ENCODE measurements around the gene PREPL. TPM values are rescaled to one million over a fixed set of nuclear protein-coding genes. Genes with fewer than 3 reads are reported as not detected.

Gene PREPL
- polyA plus RNA-seq, 1 donor (not counting 4 experiments of a cell fraction or from before 2014, with no cell fraction given) = 36.4 TPM

DNA sequence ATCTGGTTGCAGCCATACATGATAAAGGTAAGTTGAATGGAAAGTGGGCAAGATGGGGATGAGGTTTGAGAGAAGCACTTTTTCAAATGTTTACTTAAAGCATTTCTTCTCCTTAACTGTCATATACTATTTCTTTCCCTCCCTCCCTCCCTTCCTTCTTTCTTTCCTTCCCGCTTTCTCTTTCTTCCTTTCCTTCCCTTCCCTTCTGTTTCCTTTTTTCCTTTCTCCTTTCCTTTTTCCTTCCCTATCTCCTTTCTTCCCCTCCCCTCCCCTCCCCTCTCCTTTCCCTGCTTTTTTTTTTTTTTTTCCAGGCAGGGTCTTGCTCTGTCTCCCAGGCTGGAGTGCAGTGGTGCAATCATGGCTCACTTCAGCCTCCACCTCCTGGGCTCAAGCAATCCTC lies 80.4 kb downstream of the PREPL start:
- Histone ChIP-seq H3K4me2 (ENCODE audit: control insufficient read depth, extremely low read depth, insufficient read depth, low read depth, low read length) (no peak overlapping the region), H3K27me3 (ENCODE audit: control insufficient read depth, extremely low read depth, insufficient read depth, low read length) (no peaks in the 10 kb centered on the region), H3K79me2 (ENCODE audit: control insufficient read depth, insufficient read depth, low read length) (no peaks in the 10 kb centered on the region), H4K20me1 (ENCODE audit: control insufficient read depth, extremely low read depth, insufficient read depth, low read length) (no peaks in the 10 kb centered on the region), H3K4me3 (ENCODE audit: control insufficient read depth in 2 of 3, extremely low read depth in 1 of 3, insufficient read depth in 2 of 3, low read depth in 1 of 3, low read length in 3 of 3) (no peak overlapping the region), H3K27ac (ENCODE audit: control insufficient read depth, insufficient read depth, low read length) (no peak overlapping the region), H3K9me1 (ENCODE audit: control insufficient read depth, extremely low read depth, insufficient read depth, low read length) (no peaks in the 10 kb centered on the region), H3K9me3 (ENCODE audit: control insufficient read depth, low read depth, low read length) (no peaks in the 10 kb centered on the region), H2AFZ (ENCODE audit: control insufficient read depth, low read length) (no peak overlapping the region), H3K36me3 (ENCODE audit: control insufficient read depth in 2 of 2, extremely low read depth in 1 of 2, insufficient read depth in 2 of 2, low read length in 2 of 2) (no peaks in the 10 kb centered on the region), H3K9ac (ENCODE audit: control insufficient read depth, extremely low read depth, insufficient read depth, low read length) (no peak overlapping the region), H3K4me1 (ENCODE audit: control insufficient read depth, extremely low read depth, insufficient read depth, low read length) (no peaks in the 10 kb centered on the region)
- no peak for DNase-seq (ENCODE audit: low read depth, low spot score)
- FAIRE-seq = no peak
- no peak for TF ChIP-seq EZH2 (IDR thresholded peaks at IDR 0.05; ENCODE audit: low read length)
- TF ChIP-seq, protein P1, sequence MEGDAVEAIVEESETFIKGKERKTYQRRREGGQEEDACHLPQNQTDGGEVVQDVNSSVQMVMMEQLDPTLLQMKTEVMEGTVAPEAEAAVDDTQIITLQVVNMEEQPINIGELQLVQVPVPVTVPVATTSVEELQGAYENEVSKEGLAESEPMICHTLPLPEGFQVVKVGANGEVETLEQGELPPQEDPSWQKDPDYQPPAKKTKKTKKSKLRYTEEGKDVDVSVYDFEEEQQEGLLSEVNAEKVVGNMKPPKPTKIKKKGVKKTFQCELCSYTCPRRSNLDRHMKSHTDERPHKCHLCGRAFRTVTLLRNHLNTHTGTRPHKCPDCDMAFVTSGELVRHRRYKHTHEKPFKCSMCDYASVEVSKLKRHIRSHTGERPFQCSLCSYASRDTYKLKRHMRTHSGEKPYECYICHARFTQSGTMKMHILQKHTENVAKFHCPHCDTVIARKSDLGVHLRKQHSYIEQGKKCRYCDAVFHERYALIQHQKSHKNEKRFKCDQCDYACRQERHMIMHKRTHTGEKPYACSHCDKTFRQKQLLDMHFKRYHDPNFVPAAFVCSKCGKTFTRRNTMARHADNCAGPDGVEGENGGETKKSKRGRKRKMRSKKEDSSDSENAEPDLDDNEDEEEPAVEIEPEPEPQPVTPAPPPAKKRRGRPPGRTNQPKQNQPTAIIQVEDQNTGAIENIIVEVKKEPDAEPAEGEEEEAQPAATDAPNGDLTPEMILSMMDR (optimal IDR thresholded peaks at IDR 0.05 in 1 of 3, IDR thresholded peaks at IDR 0.05 in 1 of 3, conservative IDR thresholded peaks at IDR 0.05 in 1 of 3; ENCODE audit: extremely low read depth in 1 of 3, insufficient read depth in 2 of 3, low read length in 3 of 3) = no peak
- dilution Hi-C loops (cut with MboI; ENCODE audit: extremely low pct_ligation_motif_present, low sequenced_read_pairs) = no loop called here

DNA sequence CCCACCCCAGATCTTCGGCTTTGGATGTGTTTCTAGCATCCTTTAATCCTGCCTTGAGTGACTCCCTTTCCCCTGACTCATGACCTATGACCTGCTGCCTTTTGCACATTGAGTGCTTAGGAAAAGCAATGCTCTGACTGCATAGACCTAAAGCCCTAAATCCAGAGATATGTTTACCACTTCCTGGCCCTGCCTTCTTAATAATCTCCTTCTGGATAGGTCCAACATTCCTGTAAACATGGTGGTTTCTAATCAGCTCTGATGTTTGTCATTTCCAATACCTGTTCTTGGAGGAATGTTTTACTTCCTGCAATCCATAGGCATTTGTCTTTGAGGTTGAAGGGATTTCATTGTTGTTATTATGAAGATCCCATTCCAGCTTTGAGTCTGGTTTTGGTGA lies 83.8 kb downstream of the PREPL start:
- Histone ChIP-seq H3K4me1 (ENCODE audit: control insufficient read depth, extremely low read depth, insufficient read depth, low read length) (no peaks in the 10 kb centered on the region), H2AFZ (ENCODE audit: control insufficient read depth, low read length) (no peak overlapping the region), H3K27me3 (ENCODE audit: control insufficient read depth, extremely low read depth, insufficient read depth, low read length) (no peaks in the 10 kb centered on the region), H4K20me1 (ENCODE audit: control insufficient read depth, extremely low read depth, insufficient read depth, low read length) (no peaks in the 10 kb centered on the region), H3K9me3 (ENCODE audit: control insufficient read depth, low read depth, low read length) (no peaks in the 10 kb centered on the region), H3K36me3 (ENCODE audit: control insufficient read depth in 2 of 2, extremely low read depth in 1 of 2, insufficient read depth in 2 of 2, low read length in 2 of 2) (no peaks in the 10 kb centered on the region), H3K27ac (ENCODE audit: control insufficient read depth, insufficient read depth, low read length) (no peak overlapping the region), H3K79me2 (ENCODE audit: control insufficient read depth, insufficient read depth, low read length) (no peaks in the 10 kb centered on the region), H3K4me2 (ENCODE audit: control insufficient read depth, extremely low read depth, insufficient read depth, low read depth, low read length) (no peak overlapping the region), H3K9ac (ENCODE audit: control insufficient read depth, extremely low read depth, insufficient read depth, low read length) (no peak overlapping the region), H3K9me1 (ENCODE audit: control insufficient read depth, extremely low read depth, insufficient read depth, low read length) (no peaks in the 10 kb centered on the region), H3K4me3 (ENCODE audit: control insufficient read depth in 2 of 3, extremely low read depth in 1 of 3, insufficient read depth in 2 of 3, low read depth in 1 of 3, low read length in 3 of 3) (no peak overlapping the region)
- DNase-seq (ENCODE audit: low read depth, low spot score) (no peak), FAIRE-seq (no peak)
- dilution Hi-C loops (cut with MboI; ENCODE audit: extremely low pct_ligation_motif_present, low sequenced_read_pairs) = no loop called here
- TF ChIP-seq, protein P1 (optimal IDR thresholded peaks at IDR 0.05 in 1 of 3, IDR thresholded peaks at IDR 0.05 in 1 of 3, conservative IDR thresholded peaks at IDR 0.05 in 1 of 3; ENCODE audit: extremely low read depth in 1 of 3, insufficient read depth in 2 of 3, low read length in 3 of 3) = no peak
- TF ChIP-seq EZH2 (IDR thresholded peaks at IDR 0.05; ENCODE audit: low read length) = no peak

Measured in keratinocyte (primary cell).